Activated T-cell treated with anti-CD3 and anti-CD28 coated beads, Interleukin-2, amount 50 U/mL, for 4 hours (primary cell): ENCODE measurements around the gene PRKAA1. TPM values are rescaled to one million over a fixed set of nuclear protein-coding genes. Genes with fewer than 3 reads are reported as not detected.

Experiments
- ATAC-seq, 2 donors: fragments of 200-7000 bp; cut with Tn5 transposase; one replicate each; pipeline ENCODE4 v1.10.0; 2021
- DNase-seq: peaks from one replicate; pipeline ENCODE4 v3.0.0-alpha.2; 2020
- H3K27me3 Mint-ChIP-seq: one replicate; pipeline ENCODE4 v1.8.0; 2021; ENCODE audit warnings: low read depth, mixed read lengths
- H3K36me3 Mint-ChIP-seq: one replicate; pipeline ENCODE4 v1.8.0; 2022; ENCODE audit warnings: mixed read lengths; ENCODE audit not compliant: insufficient read depth
- H3K4me1 Mint-ChIP-seq: one replicate; pipeline ENCODE4 v1.8.0; 2021; ENCODE audit warnings: low read depth, mixed read lengths
- H3K4me3 Mint-ChIP-seq: one replicate; pipeline ENCODE4 v1.8.0; 2021; ENCODE audit warnings: mild to moderate bottlenecking, moderate library complexity, mixed read lengths
- H3K9me3 Mint-ChIP-seq: one replicate; pipeline ENCODE4 v1.8.0; 2021; ENCODE audit warnings: mixed read lengths
- total RNA-seq, 3 donors: library from RNA; stranded (reverse); gene quantifications; one replicate each; pipeline ENCODE4 v1.2.1, GENCODE V29; 2021

Gene PRKAA1
- total RNA-seq = 10 to 100 TPM; 48.6 to 51.4 (median 50.3) TPM

- no peaks in the 10 kb centered on the region for H3K9me3 Mint-ChIP-seq
- peak; percentile 87 for DNase-seq
- peaks cover 13% of the 10 kb centered on the region for H3K36me3 Mint-ChIP-seq
- ATAC-seq = peak; percentile 92 to 94
- peaks cover 43% of the 10 kb centered on the region for H3K4me1 Mint-ChIP-seq
- no peaks in the 10 kb centered on the region for H3K27me3 Mint-ChIP-seq
- H3K4me3 Mint-ChIP-seq = peak within 1 kb of the TSS; percentile 88
Observed at GRCh38 chr5:40798012-40798800, at the start of gene PRKAA1. Gene PRKAA1 (minus strand): TSS chr5:40798374. CDS start chr5:40798189, 185 bp downstream.

GRCh38 chr5:40847525-40847924 is 49.4 kb upstream of the PRKAA1 start:
- Mint-ChIP-seq H3K4me1 (peaks cover 15% of the 10 kb centered on the region), H3K9me3 (no peaks in the 10 kb centered on the region), H3K36me3 (peaks cover 6% of the 10 kb centered on the region), H3K27me3 (peaks cover 15% of the 10 kb centered on the region), H3K4me3 (no peak overlapping the region)
- DNase-seq (no peak), ATAC-seq (no peak)

- DNase-seq (no peak), ATAC-seq (no peak)
- H3K4me1 Mint-ChIP-seq = peaks cover 19% of the 10 kb centered on the region
- no peak overlapping the region for H3K4me3 Mint-ChIP-seq
- H3K9me3 Mint-ChIP-seq = no peaks in the 10 kb centered on the region
- H3K36me3 Mint-ChIP-seq = peaks cover 6% of the 10 kb centered on the region
- H3K27me3 Mint-ChIP-seq = peaks cover 15% of the 10 kb centered on the region
Observed at GRCh38 chr5:40846371-40846770, 48.2 kb upstream of the PRKAA1 start.

- peaks cover 24% of the 10 kb centered on the region for H3K4me1 Mint-ChIP-seq
- H3K36me3 Mint-ChIP-seq = peaks cover 3% of the 10 kb centered on the region
- ATAC-seq (no peak), DNase-seq (no peak)
- H3K4me3 Mint-ChIP-seq = no peak overlapping the region
- H3K27me3 Mint-ChIP-seq = peaks cover 11% of the 10 kb centered on the region
- no peaks in the 10 kb centered on the region for H3K9me3 Mint-ChIP-seq
Observed at GRCh38 chr5:40844565-40844964, 46.4 kb upstream of the PRKAA1 start.

- peak overlapping the region; percentile 88 for H3K4me3 Mint-ChIP-seq
- peaks cover 25% of the 10 kb centered on the region for H3K4me1 Mint-ChIP-seq
- H3K9me3 Mint-ChIP-seq = no peaks in the 10 kb centered on the region
- H3K36me3 Mint-ChIP-seq = peaks cover 3% of the 10 kb centered on the region
- no peak for DNase-seq
- H3K27me3 Mint-ChIP-seq = peaks cover 11% of the 10 kb centered on the region
- ATAC-seq = no peak
Observed at GRCh38 chr5:40842351-40842750, 44.2 kb upstream of the PRKAA1 start.

- DNase-seq = no peak
- H3K36me3 Mint-ChIP-seq = peaks cover 3% of the 10 kb centered on the region
- peaks cover 11% of the 10 kb centered on the region for H3K27me3 Mint-ChIP-seq
Observed at GRCh38 chr5:40841068-40841805, 43.1 kb upstream of the PRKAA1 start, which contains the start of gene CARD6. Gene CARD6 (plus strand): TSS chr5:40841367. CDS start chr5:40841383, 16 bp downstream.

DNA sequence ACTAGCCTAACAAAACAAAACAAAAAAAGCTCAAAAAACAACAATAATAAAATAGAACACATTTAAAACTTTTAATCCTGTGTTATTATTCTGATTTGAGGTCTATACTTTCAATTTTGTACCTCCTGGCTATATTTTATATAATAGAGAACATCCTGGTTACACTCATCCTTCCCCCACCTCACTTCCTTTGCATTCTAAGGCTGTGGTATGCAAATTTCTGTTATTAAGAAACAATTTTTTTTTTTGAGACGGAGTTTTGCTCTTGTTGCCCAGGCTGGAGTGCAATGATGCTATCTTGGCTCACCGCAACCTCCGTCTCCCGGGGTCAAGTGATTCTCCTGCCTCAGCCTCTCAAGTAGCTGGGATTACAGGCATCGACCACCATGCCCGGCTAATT is 39.9 kb upstream of the PRKAA1 start:
- no peaks in the 10 kb centered on the region for H3K9me3 Mint-ChIP-seq
- ATAC-seq = no peak
- peaks cover 33% of the 10 kb centered on the region for H3K4me1 Mint-ChIP-seq
- no peak overlapping the region for H3K4me3 Mint-ChIP-seq
- DNase-seq = no peak
- H3K36me3 Mint-ChIP-seq = peaks cover 20% of the 10 kb centered on the region
- H3K27me3 Mint-ChIP-seq = peaks cover under 1% of the 10 kb centered on the region

More at GRCh38 chr5:40841068-40841805, 43.1 kb upstream of the PRKAA1 start, which contains the start of gene CARD6:
- peak; percentile 43 to 48 for ATAC-seq
- no peaks in the 10 kb centered on the region for H3K9me3 Mint-ChIP-seq
- peak within 1 kb of the TSS; percentile 88 for H3K4me3 Mint-ChIP-seq
- H3K4me1 Mint-ChIP-seq = peaks cover 29% of the 10 kb centered on the region

DNA sequence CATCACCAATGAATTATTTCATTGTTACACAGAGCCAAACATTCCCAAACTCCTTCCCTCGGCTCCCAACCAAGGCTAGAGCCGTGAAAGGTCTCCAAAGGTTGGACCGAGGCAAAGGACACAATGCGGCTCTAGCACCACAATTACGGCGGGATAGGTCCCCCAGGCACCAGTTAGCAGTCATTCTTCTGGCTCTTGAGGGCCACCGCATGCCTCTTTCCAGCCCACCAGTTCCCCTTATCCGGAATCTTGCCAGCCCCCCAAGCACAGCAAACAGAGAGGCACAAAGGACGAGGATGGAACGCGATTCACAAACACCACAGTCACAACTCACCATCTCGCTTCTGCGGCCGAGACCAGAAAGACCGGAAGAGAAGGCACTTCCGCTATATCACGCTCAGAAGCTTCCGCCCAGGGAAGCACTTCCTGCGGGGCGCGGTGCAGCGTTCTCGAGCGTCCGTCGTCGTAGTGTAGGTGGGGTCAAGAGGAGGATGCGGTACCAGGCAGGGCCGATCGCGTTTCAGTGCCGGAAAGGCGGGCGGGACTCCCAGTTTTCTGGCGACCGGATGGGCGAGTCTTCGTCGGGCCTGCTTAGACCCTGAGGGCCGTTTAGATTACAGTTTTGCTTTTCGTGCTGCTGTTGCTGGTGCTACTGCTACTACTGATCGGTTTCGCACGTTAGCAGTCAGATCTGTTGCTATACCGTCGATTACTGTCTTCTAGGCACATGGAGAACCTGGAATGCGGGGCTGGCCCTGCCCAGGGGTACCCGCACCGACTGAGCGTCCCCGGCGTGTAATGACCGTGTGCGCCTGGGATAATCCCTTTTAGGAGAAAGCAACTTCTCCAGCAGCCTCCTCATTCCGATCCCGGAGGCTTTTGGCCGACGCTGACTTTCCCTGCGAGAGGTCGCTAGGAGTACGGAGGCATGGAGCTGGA is 36.9 kb upstream of the PRKAA1 start, which contains the start of gene RPL37:
TSS of gene RPL37 (minus strand) at position 374 of the 939 bp plus-strand sequence. CDS start at position 337, 37 bp downstream.
- H3K9me3 Mint-ChIP-seq = no peaks in the 10 kb centered on the region
- DNase-seq (peak; percentile 88), ATAC-seq (peak; percentile 89 to 91)
- H3K27me3 Mint-ChIP-seq = no peaks in the 10 kb centered on the region
- peaks cover 41% of the 10 kb centered on the region for H3K4me1 Mint-ChIP-seq
- H3K4me3 Mint-ChIP-seq = peak within 1 kb of the TSS; percentile 97
- peaks cover 47% of the 10 kb centered on the region for H3K36me3 Mint-ChIP-seq

GRCh38 chr5:40834391-40834848 is 36.2 kb upstream of the PRKAA1 start:
- Mint-ChIP-seq H3K27me3 (no peaks in the 10 kb centered on the region), H3K36me3 (peaks cover 52% of the 10 kb centered on the region), H3K9me3 (no peaks in the 10 kb centered on the region), H3K4me3 (peak overlapping the region; percentile 97), H3K4me1 (peaks cover 44% of the 10 kb centered on the region)
- ATAC-seq (peak in 1 of 2 donors; percentile 1), DNase-seq (peak; percentile 23)

DNA sequence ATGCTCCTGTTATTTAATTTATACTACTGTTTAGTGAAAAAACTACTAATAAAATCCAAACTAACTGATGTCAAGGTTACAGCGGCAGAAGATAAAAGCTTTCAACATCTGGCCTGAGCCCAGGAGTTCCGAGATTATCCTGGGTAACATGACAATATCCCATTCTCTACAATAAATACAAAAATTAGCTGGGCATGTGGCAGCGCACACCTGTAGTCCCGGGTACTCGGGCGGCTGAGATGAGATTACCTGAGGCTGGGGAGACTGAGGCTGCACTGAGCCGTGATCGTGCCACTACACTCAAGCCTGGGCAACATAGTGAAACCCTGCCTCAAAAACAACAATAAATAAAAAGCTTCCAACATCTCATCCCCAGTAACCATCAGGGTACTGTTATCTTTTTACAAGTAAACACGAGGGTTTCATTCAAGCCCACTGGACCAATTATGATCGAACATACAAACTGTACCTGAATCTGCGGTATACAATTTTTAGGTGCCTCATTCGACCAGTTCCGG is 35.6 kb upstream of the PRKAA1 start:
- peaks cover 59% of the 10 kb centered on the region for H3K36me3 Mint-ChIP-seq
- peak overlapping the region; percentile 97 for H3K4me3 Mint-ChIP-seq
- no peaks in the 10 kb centered on the region for H3K9me3 Mint-ChIP-seq
- DNase-seq = no peak
- H3K27me3 Mint-ChIP-seq = no peaks in the 10 kb centered on the region
- peaks cover 50% of the 10 kb centered on the region for H3K4me1 Mint-ChIP-seq
- no peak for ATAC-seq

DNA sequence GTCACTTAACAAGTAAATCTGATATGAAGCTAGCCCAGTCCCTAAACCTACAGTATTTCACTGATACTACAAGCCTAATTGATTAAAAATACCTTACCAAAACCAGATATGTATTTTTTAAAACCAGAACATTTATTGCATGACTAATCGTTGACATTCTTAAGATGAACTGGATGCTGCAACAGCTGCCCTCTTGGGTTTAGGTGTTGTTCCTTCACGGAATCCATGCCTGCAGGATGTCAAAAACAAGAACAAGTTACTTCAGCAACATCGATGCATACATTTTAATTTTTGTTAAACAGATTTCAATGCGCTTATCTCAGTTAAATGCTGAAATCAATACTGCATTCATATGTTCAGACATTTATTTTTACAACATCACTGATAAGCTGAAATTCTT is 34.2 kb upstream of the PRKAA1 start:
- Mint-ChIP-seq H3K36me3 (peaks cover 73% of the 10 kb centered on the region), H3K4me3 (peak overlapping the region; percentile 97), H3K27me3 (no peaks in the 10 kb centered on the region), H3K4me1 (peaks cover 58% of the 10 kb centered on the region), H3K9me3 (no peaks in the 10 kb centered on the region)
- no peak for ATAC-seq
- no peak for DNase-seq

GRCh38 chr5:40831346-40832210 is 33.4 kb upstream of the PRKAA1 start:
- ATAC-seq (peak; percentile 60 to 69), DNase-seq (no peak)
- Mint-ChIP-seq H3K9me3 (no peaks in the 10 kb centered on the region), H3K4me3 (peak overlapping the region; percentile 97), H3K4me1 (peaks cover 57% of the 10 kb centered on the region), H3K27me3 (no peaks in the 10 kb centered on the region), H3K36me3 (peaks cover 80% of the 10 kb centered on the region)
